Activated CD8-positive, alpha-beta memory T cell treated with anti-CD3 and anti-CD28 coated beads, Interleukin-2, amount 50 U/mL, for 1 hour (primary cell): ENCODE measurements around the gene HAS3.
"Not testable (repeated sequence)": the region's sequence is repeated elsewhere in the genome, so short reads cannot be mapped to it uniquely, and the experiment has no call there.

Experiments used
- DNase-seq: peaks from one replicate; pipeline ENCODE4 v3.0.0-alpha.2; 2020; ENCODE audit errors: extremely low read depth

HAS3 gene, protein sequence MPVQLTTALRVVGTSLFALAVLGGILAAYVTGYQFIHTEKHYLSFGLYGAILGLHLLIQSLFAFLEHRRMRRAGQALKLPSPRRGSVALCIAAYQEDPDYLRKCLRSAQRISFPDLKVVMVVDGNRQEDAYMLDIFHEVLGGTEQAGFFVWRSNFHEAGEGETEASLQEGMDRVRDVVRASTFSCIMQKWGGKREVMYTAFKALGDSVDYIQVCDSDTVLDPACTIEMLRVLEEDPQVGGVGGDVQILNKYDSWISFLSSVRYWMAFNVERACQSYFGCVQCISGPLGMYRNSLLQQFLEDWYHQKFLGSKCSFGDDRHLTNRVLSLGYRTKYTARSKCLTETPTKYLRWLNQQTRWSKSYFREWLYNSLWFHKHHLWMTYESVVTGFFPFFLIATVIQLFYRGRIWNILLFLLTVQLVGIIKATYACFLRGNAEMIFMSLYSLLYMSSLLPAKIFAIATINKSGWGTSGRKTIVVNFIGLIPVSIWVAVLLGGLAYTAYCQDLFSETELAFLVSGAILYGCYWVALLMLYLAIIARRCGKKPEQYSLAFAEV

DNA sequence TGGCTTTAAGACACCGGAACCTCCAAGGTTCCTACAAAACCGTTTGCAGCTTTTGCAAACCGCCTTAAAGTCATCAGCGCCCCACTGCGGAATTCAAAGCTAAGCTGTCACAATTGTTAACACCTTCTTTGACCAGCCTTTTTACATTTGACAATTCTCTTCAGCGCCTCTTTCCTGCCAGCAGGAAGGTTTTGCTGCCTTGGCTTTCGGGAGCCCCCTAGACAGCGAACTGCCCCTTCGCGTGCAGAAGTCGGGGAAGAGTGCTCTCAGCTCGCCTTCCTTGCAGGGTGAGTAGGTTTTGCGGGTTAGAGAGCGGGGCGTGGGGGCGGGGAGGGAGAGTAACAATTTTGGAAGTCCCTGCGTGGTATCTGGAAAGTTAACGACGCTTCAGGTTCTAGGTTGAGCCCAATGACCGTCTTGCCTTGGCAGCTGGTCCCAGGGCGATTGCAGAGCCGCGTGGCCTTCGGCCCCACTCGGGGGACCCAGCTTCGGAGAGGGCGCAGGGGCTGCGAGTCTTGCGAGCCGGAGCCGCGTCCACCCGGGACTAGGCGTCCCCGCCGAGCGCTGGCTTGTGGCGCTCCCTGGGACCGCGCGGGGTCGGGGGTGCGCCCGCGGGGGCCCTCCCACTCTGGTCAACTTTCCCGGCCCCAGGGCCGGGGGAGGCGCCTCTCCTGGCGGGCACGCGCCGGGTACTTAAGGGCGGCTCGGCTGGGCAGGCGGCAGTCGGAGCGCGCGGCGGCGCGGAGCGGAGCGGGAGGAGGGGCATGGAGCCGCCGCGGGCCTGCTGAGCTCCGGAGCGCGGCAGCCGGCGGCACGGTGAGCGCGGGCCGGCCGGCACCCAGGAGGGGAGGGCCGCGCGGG is at the start of gene HAS3:
Gene HAS3, plus strand, starts transcription at position 153 of the 861 bp plus-strand sequence. CDS start 3,743 bp downstream, outside the sequence.
- DNase-seq: no peak

DNA sequence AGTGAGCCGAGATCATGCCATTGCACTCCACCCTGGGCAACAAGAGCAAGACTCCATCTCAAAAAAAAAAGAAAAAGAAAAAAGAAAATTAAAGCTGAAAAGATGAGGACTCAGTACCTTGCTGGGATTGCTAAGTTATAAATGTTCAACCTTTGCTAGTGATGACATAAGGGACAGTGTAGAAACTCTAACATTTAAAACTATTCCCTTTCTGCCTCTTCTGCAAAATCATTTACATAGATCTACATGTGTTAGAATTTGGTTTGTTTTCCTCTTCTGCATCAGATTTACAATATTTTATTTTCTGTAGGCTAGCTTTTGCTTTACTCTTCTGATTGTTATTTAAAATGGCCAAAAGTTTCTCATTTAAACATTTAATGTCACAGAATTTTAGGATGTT is 49.5 kb upstream of the HAS3 start:
- no peak for DNase-seq

DNA sequence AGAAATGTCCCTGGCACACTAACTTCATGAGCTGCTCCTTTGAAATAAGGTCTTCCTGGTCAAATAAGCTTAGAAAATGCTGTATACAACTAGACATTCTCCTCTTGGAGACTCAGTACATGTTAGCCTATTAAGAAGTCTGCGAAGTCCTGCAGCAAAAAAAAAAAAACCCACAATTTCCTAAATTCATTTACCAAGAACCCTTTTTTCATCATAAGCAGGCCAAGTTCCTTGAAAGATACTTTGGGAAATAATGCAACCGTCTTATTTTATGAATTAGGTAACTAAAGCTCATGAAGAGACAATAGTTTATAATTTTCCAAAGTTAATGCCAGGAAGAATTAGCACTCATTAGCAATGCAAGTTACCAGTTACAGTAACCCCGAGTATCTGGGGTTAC is 49.0 kb upstream of the HAS3 start:
- no peak for DNase-seq

DNA sequence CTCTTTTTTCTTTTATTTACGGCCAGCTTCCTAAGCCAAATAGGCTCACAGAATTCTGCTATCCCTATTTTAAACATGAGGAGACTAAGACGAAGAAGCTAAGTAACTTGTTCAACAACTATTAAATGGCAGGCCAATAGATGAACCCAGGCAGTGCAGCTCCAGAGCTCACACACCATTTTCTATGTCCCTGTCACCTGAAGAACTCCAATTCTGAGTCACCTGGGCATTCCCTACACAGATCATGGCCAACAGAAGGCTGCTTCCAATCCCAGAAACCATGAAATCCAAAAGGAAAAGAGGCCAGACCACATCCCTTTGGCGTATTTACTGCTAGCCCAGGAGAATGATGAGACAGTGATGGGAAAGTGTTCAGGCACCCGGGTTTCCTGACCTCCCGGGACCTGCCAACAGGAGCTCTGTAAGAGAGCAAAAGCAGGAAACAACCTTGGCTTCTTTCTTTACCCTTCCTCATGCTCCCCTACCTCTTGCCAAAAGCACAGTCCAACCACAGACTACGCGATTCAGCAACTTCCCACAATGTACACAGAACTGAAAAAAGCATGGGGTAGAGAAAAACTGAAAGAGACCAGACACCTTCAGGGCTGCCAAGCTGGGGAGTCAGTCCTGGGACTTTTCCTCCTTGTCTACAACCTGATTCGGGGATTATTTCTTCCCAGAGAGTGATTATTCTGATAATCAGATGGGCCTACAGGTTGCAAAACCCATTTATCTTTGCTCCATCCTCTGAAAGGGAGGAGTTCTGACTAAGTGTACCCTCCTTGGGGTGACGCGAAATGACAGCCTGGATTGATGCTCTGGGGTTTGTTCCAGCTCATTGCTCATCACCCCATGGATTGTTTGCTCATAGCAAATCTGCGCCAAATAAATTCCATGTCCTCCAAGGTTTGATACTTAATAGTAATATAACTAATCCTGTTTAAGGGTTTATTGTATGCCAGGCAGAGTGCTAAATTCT is 47.8 kb upstream of the HAS3 start:
- no peak for DNase-seq

DNA sequence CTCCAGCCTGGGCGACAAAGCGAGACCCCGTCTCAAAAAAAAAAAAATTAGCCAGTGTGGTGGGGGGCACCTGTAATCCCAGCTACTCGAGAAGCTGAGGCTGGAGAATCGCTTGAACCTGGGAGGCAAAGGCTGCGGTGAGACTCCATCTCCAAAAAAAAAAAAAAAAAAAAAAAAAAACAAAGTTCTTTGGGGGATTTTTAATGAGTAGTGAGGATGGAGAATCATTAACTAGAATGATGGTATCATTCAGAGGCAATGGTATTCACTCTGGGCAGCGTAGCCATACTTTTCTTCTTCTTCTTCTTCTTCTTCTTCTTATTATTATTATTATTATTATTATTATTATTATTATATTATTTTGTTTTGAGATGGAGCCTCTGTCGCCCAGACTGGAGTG is 42.0 kb upstream of the HAS3 start:
- DNase-seq: not testable (repeated sequence)

DNA sequence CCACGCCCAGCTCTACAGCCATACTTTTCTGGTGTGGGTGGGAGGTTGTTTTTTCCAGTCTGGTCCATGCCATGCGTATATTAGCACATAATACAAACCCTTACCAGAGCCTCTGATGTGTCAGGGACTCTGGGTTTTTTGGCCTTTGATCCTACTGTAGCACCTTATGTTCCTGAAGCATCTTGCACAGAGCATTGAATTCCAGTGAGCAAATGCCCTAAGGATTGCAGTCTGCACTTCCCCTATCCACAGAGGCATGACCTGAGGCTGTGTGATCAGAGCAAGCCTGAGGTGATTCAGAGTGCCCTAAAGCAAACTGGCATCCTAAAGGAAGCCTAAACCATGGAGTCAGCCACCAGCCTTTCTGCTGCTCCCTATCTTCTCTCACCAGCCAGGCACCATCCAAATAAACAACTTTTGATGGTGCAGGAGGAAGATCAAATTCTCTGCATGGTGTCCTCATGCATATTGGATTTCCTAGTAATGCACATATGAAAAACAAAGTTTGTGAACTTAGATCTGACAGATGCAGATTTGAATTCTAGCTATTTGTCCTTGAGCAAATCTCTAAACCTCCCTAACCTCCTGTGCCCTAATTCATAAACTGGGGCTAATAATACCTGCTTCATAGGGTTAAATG is 41.2 kb upstream of the HAS3 start:
- DNase-seq: no peak

DNA sequence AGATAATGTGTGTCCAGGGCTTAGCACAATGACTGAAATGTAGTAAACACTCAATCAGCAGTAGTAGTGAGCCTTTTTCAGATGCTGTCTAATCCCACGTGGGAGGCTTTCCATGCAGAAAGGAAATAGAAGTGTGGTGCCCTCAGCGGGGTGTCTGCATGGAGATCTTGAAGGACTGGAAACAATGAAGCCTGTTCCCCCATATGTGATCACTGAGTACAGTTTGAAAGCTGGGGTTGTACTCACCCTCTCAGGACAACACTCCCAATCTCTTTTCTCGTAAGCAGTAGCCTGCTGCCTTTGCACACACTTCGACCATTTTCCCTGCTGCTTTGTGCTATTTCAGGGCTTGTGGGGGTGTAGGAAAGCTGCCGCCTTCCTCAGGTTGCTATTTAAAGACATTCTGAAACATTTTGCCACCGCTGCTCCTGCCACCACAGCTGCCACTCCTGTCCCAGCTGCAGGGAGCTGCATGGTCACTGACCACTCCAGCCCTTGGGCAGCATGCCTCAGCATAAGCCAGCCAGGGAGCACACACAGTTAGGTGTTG is 40.6 kb upstream of the HAS3 start:
- no peak for DNase-seq

DNA sequence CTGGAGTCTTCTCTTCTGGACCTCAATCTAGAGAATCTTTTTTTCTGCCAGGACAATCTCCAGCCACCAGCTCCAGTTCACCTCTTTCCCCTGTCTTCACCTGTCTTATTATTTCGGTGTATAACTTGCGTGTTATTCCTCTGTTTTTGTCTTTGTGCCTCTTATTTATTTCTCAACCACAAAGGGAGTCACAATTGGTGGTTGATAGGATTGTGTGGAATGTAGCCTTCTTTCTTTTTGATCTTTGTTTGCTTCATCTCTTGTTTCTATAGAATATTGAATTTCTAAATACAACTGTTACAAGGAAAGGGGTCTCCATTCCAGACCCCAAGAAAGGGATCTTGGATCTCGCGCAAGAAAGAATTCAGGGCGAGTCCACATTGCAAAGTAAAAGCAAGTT is 35.9 kb upstream of the HAS3 start:
- no peak for DNase-seq

DNA sequence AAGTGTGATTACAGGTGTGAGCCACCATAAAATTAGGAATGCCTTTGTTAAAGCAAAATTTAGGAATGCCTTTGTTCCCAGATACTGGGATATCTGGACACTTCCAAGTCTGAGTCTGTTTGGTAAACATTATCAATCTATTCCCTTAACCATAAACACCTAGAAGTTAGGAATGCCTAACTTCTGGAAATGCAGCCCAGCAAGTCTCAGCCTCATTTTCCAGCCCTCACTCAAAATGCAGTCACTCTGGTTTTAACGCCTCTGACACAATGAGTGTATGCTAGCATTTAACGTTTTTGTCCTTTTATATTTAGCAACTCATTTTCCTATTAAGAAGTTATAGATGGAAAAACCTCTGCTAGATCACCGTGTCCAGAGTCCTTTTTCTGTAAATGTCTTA is 34.4 kb upstream of the HAS3 start:
- no peak for DNase-seq

DNA sequence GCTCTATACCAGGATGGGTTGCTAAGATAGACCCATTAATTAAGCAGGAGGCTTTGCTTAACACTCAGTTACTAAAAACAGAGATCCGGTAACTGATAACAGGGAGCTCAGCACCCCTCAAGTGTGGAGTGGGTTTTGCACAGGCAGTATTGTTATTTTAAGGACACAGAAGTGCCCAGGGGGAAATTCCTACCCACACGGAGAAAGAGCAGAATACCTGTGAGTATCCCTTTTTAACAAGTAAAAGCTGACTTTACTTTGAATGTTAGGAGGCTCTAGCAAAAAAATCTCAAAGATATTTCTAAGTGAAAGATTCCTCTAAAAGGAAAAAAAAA is 32.8 kb upstream of the HAS3 start:
- DNase-seq: no peak

DNA sequence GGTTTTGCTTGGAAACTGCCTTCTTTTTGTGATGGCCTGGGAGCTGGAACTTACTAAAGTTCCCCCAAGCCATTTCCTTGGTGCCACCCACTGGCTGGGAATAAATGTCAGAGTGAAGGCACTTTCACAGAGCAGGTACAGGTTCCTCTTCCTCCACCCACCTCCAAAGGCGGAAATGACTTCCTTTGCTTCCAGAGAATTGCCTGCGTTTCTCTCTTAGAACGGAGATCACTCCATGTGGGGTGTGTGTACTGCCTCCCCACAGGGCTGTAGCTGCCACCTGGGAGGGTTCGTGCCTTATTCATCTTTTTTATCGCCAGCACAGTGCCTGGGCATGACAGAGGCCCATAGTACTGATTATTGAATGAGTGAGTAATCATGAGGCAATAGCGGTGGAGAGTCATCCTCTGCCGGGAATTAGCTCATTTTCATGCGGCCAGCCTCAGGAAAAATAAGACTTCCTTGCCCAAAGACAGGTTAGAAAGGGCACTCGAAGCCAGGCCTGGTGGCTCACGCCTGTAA is 32.2 kb upstream of the HAS3 start:
- no peak for DNase-seq

DNA sequence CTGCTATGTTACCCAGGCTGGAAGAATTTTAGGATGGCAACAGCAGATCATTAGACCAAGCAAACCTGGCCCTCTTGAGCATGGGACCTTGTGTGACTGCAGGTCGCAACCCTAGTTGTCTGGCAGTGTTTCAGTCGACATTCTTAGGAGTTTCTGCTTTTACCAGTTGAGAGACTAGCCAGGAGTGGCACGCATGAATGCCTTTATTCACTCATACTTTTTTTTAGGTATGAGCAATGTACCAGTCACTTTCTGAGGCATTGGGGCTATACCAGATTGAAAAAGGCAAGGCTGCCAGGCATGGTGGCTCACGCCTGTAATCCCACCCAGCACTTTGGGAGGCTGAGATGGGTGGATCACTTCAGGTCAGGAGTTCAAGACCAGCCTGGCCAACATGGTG is 28.2 kb upstream of the HAS3 start:
- DNase-seq: no peak

DNA sequence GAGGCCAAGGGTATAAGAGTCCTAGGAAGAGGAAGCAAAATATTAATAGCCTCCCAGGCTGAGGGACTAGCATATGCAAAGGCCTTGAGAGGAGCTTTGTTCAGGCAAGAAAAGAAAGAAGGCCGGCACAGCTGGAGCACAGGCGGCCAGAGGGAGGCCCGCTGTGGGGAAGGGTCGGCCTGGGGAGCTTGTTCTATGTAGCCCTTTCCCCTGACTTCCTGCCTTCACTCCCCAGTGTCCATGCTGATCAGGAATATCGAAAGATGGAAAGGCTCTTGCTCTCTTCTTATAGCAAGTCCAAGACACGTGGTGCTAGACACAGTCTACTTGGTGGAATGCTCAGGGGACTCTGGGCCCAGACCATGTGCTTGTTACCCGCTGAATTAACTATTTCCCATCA is 27.4 kb upstream of the HAS3 start:
- no peak for DNase-seq

DNA sequence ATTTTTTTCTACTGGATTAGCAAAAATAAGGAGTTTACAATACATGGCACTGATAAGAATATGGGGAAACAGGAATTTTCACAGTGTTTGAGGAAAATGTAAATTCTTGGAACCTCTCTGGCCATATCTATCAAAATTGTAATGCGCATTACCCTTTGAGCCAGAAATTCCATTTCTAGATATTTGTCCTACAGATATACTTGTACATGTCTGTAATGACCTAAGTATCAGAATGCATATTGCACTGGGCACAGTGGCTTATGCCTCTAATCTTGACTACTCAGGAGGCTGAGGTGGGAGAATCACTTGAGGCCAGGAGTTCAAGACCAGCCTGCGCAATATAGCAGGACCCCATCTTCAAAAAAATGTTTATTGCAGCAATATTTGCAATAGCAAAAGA is 25.8 kb upstream of the HAS3 start:
- DNase-seq: no peak

DNA sequence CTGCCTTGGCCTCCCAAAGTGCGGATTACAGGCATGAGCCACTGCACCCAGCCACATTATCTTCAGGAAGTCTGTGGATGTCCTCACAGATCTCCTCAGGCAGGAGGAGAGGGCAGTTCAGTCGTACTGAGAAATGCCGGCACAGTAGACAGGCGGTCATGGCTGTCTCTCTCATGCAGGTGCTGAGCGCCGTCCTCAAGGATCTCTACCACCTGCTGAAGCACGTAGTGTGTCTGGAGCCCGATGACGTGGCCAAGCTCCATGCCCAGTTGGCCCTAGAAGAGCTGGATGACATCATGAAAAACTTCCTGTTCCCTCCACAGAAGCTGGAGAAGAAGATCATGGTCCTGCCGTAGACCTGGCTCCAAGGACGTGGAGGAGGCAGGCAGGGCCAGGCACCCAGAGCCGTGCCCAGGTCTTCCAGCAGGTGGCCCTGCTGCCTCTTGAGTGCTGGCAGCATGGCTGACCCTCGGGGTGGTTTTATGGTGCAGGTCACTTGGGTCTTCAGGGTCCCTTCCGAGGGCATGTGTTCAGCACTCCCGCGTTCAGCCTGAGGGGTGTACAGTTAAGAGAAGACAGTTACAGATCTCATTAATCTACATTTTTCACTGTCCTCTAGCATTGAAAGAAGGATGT is 22.0 kb upstream of the HAS3 start:
- no peak for DNase-seq

DNA sequence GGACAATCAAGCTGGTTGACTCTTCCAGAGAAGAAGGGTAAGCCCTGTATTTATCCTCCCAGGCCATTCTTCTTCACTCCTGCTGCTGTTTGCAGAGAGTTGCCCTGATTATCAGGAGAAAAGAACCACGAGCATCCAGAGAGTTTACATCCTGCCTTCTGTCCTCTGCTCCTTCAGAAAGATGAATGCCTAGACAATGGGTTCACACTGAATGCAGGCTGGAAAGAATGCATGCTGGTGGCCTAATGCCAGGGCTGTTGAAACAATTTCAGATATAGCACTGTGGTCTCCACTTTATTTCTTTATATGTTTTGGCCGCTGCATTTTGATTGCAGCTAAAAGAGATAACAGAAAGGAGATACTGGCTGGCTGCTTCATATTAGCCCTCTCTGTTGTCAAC is 21.2 kb upstream of the HAS3 start:
- DNase-seq: no peak

DNA sequence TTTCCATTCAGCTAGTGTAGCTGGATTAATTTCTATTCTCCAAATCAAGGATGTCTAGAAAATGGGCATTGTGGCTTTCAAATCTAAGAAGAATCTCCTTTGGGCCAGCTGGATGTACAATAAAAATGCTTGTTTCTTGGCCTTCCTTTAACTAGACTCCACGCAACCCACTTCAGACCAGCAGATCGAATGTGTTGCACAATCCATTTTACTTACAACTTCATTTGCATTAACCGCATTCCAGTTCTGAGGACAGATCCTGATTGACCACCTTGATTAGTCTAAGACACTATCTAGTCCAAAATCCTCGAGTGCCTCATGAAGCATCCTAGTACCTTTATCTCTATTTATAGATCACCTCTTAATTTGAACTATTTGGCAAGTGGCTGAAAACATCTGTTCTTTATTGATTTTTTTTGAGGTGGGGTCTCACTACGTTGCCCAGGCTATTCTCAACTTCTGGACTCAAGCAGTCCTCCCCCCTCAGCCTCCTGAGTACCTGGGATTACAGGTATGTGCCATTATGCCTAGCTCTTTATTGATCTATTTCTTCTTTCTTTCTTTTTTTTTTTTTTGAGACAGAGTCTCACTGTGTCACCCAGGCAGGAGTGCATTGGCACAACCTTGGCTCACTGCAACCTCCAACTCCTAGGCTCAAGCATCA is 20.3 kb upstream of the HAS3 start:
- DNase-seq: no peak

DNA sequence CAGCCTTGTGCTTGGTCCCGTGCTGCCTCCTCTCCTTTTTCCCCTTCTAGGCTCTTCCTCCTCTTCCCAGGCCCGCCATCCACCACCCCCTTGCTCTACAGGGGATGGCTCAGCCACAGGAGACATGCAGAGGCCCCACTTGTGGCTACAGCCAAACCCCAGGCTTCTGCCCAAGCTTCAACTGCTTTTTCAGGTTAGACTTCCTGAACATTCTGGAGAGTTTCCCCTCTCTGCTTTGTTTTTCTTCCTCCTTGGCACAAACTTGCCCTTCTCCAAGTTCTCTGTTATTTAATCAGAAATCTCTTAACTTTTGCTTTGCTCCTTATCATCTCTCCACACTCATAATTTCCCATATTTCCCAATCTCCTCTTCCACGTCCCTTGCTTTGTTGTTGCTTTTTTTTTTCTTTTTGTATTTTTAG is 18.3 kb upstream of the HAS3 start:
- no peak for DNase-seq

DNA sequence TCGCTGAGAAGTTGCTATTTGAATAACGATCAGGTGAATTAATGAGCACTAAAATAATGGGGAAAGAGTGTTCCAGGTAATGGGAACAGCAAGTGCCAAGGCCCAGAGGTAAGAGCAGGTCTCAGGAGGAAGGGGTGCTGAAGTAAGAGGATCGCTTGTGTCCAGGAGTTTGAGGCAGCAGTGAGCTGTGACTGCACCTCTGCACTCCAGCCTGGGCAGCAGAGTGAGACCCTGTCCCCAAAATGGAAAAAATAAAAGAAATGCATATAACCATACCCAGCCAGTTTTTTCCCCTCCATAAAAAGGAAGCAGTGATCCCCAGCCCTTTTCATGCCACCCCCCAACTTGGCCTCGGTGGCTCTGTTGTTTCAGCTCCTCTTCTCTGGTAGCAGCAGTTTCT is 16.8 kb upstream of the HAS3 start:
- DNase-seq: no peak
